DND-41 (cell line): Measurements from ENCODE around the gene SRGAP3.

Experiments
- ATAC-seq: fragments of 200-7000 bp; cut with Tn5 transposase; 3 replicates; pipeline ENCODE4 v1.9.1; 2021; ENCODE audit warnings: low read depth; ENCODE audit not compliant: insufficient read depth
- DNase-seq: peaks from one replicate; pipeline ENCODE4 v3.0.0-alpha.2; 2020
- H2AFZ ChIP-seq: 2 replicates; pipeline ENCODE4 v1.6.0; 2012; ENCODE audit warnings: low read depth, low read length
- H3K27ac ChIP-seq: 2 replicates; pipeline ENCODE4 v1.5.1; 2012; ENCODE audit warnings: low read length, inconsistent platforms
- H3K27me3 ChIP-seq: fragments of 200-600 bp; sonication (generic); 2 replicates; pipeline ENCODE4 v1.6.0; 2012; ENCODE audit warnings: low read length, mild to moderate bottlenecking, inconsistent platforms; ENCODE audit not compliant: insufficient read depth, poor library complexity
- H3K36me3 ChIP-seq: 2 replicates; pipeline ENCODE4 v1.5.1; 2012; ENCODE audit warnings: low read length, inconsistent platforms; ENCODE audit not compliant: insufficient read depth
- H3K4me1 ChIP-seq: 2 replicates; pipeline ENCODE4 v1.5.1; 2012; ENCODE audit warnings: mild to moderate bottlenecking, low read length; ENCODE audit not compliant: insufficient read depth
- H3K4me2 ChIP-seq: 2 replicates; pipeline ENCODE4 v1.6.0; 2012; ENCODE audit warnings: mild to moderate bottlenecking, moderate library complexity, low read length, inconsistent platforms; ENCODE audit not compliant: insufficient read depth
- H3K4me3 ChIP-seq, 2 experiments: fragments of 200-600 bp in 1 of 2; shearing (Covaris generic) in 1 of 2; 2 replicates each; pipeline ENCODE4 v1.5.1; 2012 to 2016; ENCODE audit warnings: inconsistent platforms in 2 of 2, low read length in 2 of 2, mild to moderate bottlenecking in 2 of 2, low read depth in 1 of 2, moderate library complexity in 1 of 2
- H3K79me2 ChIP-seq: 2 replicates; pipeline ENCODE4 v1.6.0; 2012; ENCODE audit warnings: low read length, inconsistent platforms; ENCODE audit not compliant: insufficient read depth
- H3K9ac ChIP-seq: 2 replicates; pipeline ENCODE4 v1.6.0; 2012; ENCODE audit warnings: low read depth, mild to moderate bottlenecking, inconsistent platforms, low read length, moderate library complexity
- H3K9me3 ChIP-seq: 2 replicates; pipeline ENCODE4 v1.5.1; 2012; ENCODE audit warnings: low read length, moderate library complexity, mild to moderate bottlenecking, inconsistent platforms; ENCODE audit not compliant: insufficient read depth, severe bottlenecking
- H4K20me1 ChIP-seq: 2 replicates; pipeline ENCODE4 v1.6.0; 2012; ENCODE audit warnings: low read length; ENCODE audit not compliant: insufficient read depth
- EZH2 ChIP-seq: IDR thresholded peaks from 3 replicates; pipeline ENCODE4 v1.6.1; 2012; ENCODE audit warnings: borderline replicate concordance, low read depth, mild to moderate bottlenecking, moderate library complexity, low read length, inconsistent platforms; ENCODE audit not compliant: severe bottlenecking
- TF ChIP-seq, protein P1 (sequence below): IDR thresholded peaks from 2 replicates; pipeline ENCODE4 v1.5.1; 2012; ENCODE audit warnings: borderline replicate concordance, low read length, moderate library complexity, mild to moderate bottlenecking; ENCODE audit not compliant: poor library complexity, severe bottlenecking; ENCODE audit errors: extremely low read depth

SRGAP3 gene

DNA sequence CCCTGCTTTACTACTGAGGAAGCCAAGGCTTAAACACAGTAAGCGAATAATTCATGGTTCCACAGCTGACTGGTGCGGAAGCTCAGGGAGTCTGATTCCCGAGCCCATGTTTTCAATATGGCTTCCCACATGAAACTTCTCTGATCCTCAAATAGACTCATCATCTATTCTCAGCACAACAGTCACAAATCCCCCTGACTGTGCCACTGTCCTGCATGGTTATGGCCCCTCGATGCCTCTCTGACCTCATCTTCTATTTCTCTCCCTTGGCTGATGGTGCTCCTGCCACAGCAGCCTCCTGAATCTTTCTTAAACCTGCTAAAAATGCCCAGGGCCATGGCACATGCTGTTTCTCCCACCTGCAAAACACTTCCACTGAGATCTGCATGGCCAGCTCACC lies 43.2 kb downstream of the SRGAP3 start:
- TF ChIP-seq, protein P1, sequence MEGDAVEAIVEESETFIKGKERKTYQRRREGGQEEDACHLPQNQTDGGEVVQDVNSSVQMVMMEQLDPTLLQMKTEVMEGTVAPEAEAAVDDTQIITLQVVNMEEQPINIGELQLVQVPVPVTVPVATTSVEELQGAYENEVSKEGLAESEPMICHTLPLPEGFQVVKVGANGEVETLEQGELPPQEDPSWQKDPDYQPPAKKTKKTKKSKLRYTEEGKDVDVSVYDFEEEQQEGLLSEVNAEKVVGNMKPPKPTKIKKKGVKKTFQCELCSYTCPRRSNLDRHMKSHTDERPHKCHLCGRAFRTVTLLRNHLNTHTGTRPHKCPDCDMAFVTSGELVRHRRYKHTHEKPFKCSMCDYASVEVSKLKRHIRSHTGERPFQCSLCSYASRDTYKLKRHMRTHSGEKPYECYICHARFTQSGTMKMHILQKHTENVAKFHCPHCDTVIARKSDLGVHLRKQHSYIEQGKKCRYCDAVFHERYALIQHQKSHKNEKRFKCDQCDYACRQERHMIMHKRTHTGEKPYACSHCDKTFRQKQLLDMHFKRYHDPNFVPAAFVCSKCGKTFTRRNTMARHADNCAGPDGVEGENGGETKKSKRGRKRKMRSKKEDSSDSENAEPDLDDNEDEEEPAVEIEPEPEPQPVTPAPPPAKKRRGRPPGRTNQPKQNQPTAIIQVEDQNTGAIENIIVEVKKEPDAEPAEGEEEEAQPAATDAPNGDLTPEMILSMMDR: no peak
- no peak for TF ChIP-seq EZH2
- no peaks in the 10 kb centered on the region for H3K9me3 ChIP-seq
- H3K79me2 ChIP-seq: no peaks in the 10 kb centered on the region
- H3K27ac ChIP-seq: no peak overlapping the region
- H4K20me1 ChIP-seq: no peaks in the 10 kb centered on the region
- no peak overlapping the region for H2AFZ ChIP-seq
- H3K4me3 ChIP-seq: no peak overlapping the region
- no peak overlapping the region for H3K4me2 ChIP-seq
- DNase-seq (no peak), ATAC-seq (no peak)
- no peaks in the 10 kb centered on the region for H3K4me1 ChIP-seq
- no peak overlapping the region for H3K9ac ChIP-seq
- H3K36me3 ChIP-seq: no peaks in the 10 kb centered on the region
- no peaks in the 10 kb centered on the region for H3K27me3 ChIP-seq

DNA sequence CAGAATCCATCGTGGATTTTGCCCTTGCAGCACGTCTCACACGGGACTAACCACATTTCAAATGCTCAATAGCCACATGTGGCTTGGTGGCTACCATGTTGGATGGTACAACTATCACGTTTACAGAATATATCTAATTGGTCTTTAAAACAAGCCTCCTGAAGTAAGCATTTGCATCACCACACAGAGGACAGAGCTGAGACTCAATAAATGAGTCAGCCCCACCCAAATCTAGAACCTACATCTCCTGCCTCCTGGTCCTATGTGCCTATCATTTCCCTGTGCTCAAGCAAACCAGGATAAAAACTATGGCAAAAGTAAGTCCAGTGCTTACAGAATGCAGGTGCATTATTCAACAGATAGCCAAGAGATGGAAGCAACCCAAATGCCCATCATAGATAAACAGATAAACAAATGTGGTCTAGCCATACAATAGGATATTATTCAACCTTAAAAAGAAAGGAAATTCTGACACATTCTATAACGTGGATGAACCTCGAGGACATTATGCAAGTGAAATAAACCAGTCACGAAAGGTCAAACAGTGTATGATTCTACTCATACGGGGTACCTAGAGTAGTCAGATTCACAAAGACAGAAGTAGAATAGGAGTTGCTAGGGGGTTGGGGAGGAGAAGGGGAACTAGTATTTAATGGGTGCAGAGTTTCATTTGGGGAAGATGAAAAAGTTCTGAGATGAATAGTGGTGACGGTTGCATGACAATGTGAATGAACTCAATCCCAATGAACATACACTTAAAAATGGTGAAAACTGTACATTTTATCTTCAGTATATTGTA lies 43.9 kb downstream of the SRGAP3 start:
- Histone ChIP-seq H3K4me3 (no peak overlapping the region), H3K79me2 (no peaks in the 10 kb centered on the region), H3K36me3 (no peaks in the 10 kb centered on the region), H3K9ac (no peak overlapping the region), H2AFZ (no peak overlapping the region), H4K20me1 (no peaks in the 10 kb centered on the region), H3K27ac (no peak overlapping the region), H3K4me1 (no peaks in the 10 kb centered on the region), H3K27me3 (no peaks in the 10 kb centered on the region), H3K4me2 (no peak overlapping the region), H3K9me3 (no peaks in the 10 kb centered on the region)
- ATAC-seq (no peak), DNase-seq (no peak)
- TF ChIP-seq, protein P1: no peak
- no peak for TF ChIP-seq EZH2

DNA sequence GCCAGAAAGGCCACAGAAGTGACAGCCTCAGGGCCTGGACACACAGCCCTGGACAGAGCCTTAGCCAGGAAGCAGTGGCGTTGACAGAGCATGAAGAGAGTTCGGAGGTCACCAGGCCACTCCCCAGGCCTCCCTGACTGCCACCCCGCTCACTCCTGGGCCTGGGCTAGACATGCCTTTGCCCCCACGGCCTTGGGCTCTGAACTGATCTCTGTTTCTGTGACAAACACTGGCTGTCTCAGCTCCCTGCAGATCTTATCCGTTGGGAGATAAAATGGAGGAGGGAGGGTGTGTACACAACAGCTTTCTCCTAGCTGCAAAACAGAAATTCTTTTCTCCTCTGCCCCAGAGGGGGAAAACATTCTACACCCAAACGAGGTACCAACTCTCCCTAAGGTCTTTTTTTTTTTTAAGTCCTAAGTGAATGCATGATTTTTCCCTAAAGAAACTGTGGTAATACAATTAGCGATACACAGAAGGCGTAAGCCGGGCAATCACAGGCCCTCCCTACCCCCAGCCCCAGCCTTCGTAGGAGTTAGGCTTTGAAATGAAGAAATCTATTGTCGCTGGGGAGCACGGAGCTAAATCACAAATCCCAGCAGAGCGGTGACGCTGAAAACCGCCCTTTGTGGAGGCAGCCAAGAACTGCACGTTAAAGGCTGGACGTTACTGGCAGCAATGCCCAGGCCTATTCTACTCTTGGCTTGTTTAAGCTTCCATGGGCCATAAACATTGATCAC lies 45.0 kb downstream of the SRGAP3 start:
- no peak overlapping the region for H3K27ac ChIP-seq
- H3K27me3 ChIP-seq: no peaks in the 10 kb centered on the region
- no peaks in the 10 kb centered on the region for H3K79me2 ChIP-seq
- no peaks in the 10 kb centered on the region for H3K9me3 ChIP-seq
- H2AFZ ChIP-seq: no peak overlapping the region
- no peaks in the 10 kb centered on the region for H4K20me1 ChIP-seq
- H3K4me1 ChIP-seq: no peaks in the 10 kb centered on the region
- ATAC-seq (no peak), DNase-seq (no peak)
- H3K4me2 ChIP-seq: no peak overlapping the region
- no peaks in the 10 kb centered on the region for H3K36me3 ChIP-seq
- TF ChIP-seq, protein P1: no peak
- TF ChIP-seq EZH2: no peak
- no peak overlapping the region for H3K9ac ChIP-seq
- no peak overlapping the region for H3K4me3 ChIP-seq
